NCI-H748 (cell line): ENCODE measurements around the gene NPIPB5.
"Not testable (repeated sequence)": the region's sequence is repeated elsewhere in the genome, so short reads cannot be mapped to it uniquely, and the experiment has no call there.

Source experiments
- DNase-seq: peaks from one replicate; lab custom pipeline; 2025; ENCODE audit not compliant: unreplicated experiment; lab: John Stamatoyannopoulos, UW

NPIPB5 gene

GRCh38 chr16:22510591-22510990, at the start of gene NPIPB5:
Gene NPIPB5 (plus strand): TSS chr16:22510891. CDS start chr16:22513802, 2,911 bp downstream.
- not testable (repeated sequence) for DNase-seq

- not testable (repeated sequence) for DNase-seq
These were observed 41.8 kb upstream of the NPIPB5 start for GRCh38 chr16:22468846-22469245.

- DNase-seq, result not testable (repeated sequence)
These were observed 27.3 kb downstream of the NPIPB5 start for GRCh38 chr16:22537996-22538395.

GRCh38 chr16:22544809-22545208, 34.1 kb downstream of the NPIPB5 start:
- not testable (repeated sequence) for DNase-seq

GRCh38 chr16:22546630-22547029, 35.9 kb downstream of the NPIPB5 start:
- DNase-seq, result not testable (repeated sequence)

- not testable (repeated sequence) for DNase-seq
These were observed 36.6 kb downstream of the NPIPB5 start for GRCh38 chr16:22547170-22547765.

GRCh38 chr16:22549853-22550252, 39.2 kb downstream of the NPIPB5 start:
- not testable (repeated sequence) for DNase-seq

- DNase-seq, result not testable (repeated sequence)
These were observed 40.5 kb downstream of the NPIPB5 start for GRCh38 chr16:22551143-22551542.

- not testable (repeated sequence) for DNase-seq
These were observed 41.0 kb downstream of the NPIPB5 start for GRCh38 chr16:22551651-22552050.

GRCh38 chr16:22556759-22557158, 46.1 kb downstream of the NPIPB5 start:
- DNase-seq, result not testable (repeated sequence)
